BLaER1 treated with 17β-estradiol and CSF1 and Interleukin-3, amounts not matched to agents 10 nM and 100 nM (cell line): ENCODE data around the gene ADAMTSL1.

Source experiments
- H3K27ac ChIP-seq, 11 experiments: shearing (Covaris generic); formaldehyde crosslinking; 2 replicates each; pipeline ENCODE4 v1.8.1; 2022
- H3K27me3 ChIP-seq, 11 experiments: shearing (Covaris generic); formaldehyde crosslinking; 2 replicates each; pipeline ENCODE4 v1.8.1; 2022
- H3K36me3 ChIP-seq, 11 experiments: shearing (Covaris generic); formaldehyde crosslinking; 2 replicates each; pipeline ENCODE4 v1.8.1; 2022
- H3K4me1 ChIP-seq, 10 experiments: shearing (Covaris generic); formaldehyde crosslinking; 2 replicates each; pipeline ENCODE4 v1.8.1; 2022
- H3K4me2 ChIP-seq, 11 experiments: shearing (Covaris generic); formaldehyde crosslinking; 2 replicates each; pipeline ENCODE4 v1.8.1; 2022
- H3K4me3 ChIP-seq, 10 experiments: shearing (Covaris generic); formaldehyde crosslinking; 2 replicates each; pipeline ENCODE4 v1.8.1; 2022
- H3K9ac ChIP-seq, 11 experiments: shearing (Covaris generic); formaldehyde crosslinking; 2 replicates each; pipeline ENCODE4 v1.8.1; 2022
- H3K9me3 ChIP-seq, 11 experiments: shearing (Covaris generic); formaldehyde crosslinking; replicated peaks in 1 of 11; 2 replicates each; pipeline ENCODE4 v1.8.1; 2022
- H4K20me1 ChIP-seq, 11 experiments: shearing (Covaris generic); formaldehyde crosslinking; 2 replicates each; pipeline ENCODE4 v1.8.1; 2022
- Cebpa-rat ChIP-seq, 11 experiments: shearing (Covaris generic); IDR thresholded peaks; 2 replicates each; pipeline ENCODE4 v1.8.1; 2022

ADAMTSL1 gene

DNA sequence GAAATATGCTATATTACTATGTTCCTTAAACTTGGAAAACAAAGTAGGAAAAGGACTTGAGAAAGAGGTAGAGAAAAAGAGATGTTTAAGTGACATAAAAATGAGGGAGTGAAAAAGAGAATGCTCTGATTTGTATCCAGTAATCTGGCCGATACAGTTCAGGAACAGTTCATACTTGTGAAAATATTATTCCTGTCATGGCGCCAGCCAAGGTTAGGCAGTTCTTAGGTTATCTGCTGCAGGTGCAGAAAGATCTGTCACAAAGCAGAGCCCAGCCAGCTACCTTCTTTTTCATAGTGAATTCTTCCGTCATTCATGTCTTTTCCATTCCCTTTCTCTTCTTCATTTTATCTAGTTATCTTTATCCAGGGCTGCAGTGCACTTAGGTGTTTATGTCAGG is 256.3 kb downstream of the ADAMTSL1 start:
- Histone ChIP-seq H3K9me3 (no peaks in the 10 kb centered on the region), H4K20me1 (no peaks in the 10 kb centered on the region), H3K9ac (no peak overlapping the region), H3K4me2 (no peak overlapping the region), H3K27me3 (no peaks in the 10 kb centered on the region), H3K4me3 (no peak overlapping the region), H3K4me1 (no peaks in the 10 kb centered on the region), H3K27ac (no peak overlapping the region), H3K36me3 (no peaks in the 10 kb centered on the region)
- TF ChIP-seq Cebpa-rat (IDR thresholded peaks at IDR 0.05) = no peak

- H3K4me1 ChIP-seq = no peaks in the 10 kb centered on the region
Observed at GRCh38 chr9:18739127-18739526, 265.2 kb downstream of the ADAMTSL1 start.

DNA sequence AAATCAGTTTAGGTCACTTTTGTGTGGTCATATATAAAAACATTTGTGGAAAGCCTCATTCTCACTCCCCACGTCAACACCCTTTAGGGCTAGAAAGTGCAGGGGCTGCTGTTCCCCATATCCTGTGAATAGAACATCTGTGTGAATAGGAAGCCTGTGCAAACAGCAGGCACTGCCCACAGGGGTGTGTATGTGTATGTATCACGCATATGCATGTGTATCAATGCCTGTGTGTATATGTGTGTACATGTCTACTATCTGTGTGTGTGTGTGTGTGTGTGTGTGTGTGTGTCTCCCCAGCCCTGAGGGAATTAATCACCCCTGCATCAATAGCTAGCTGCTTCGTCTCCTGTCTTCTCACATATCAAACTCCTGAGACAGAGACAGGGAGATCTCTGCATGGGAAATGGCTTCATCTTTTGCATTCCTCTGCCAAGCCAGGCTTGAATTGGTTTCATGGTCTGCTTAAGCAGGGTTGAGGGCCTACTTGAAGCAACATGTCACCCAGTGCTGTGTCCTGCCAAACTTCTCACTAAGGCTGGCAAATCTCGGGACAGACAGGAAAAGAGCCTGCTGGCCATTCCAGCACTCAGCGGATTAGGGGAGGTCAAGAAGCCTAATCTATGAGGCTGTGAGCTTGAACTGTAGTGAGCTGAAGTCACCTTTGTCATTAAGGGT is 265.8 kb downstream of the ADAMTSL1 start:
- Histone ChIP-seq H3K4me2 (no peak overlapping the region), H4K20me1 (no peaks in the 10 kb centered on the region), H3K4me1 (no peaks in the 10 kb centered on the region), H3K27me3 (no peaks in the 10 kb centered on the region), H3K4me3 (no peak overlapping the region), H3K36me3 (no peaks in the 10 kb centered on the region), H3K9me3 (no peaks in the 10 kb centered on the region), H3K9ac (no peak overlapping the region), H3K27ac (no peak overlapping the region)
- TF ChIP-seq Cebpa-rat (IDR thresholded peaks at IDR 0.05) = no peak

More at GRCh38 chr9:18739127-18739526, 265.2 kb downstream of the ADAMTSL1 start:
- H3K9me3 ChIP-seq = no peaks in the 10 kb centered on the region
- no peak overlapping the region for H3K4me3 ChIP-seq
- no peaks in the 10 kb centered on the region for H3K27me3 ChIP-seq
- no peak overlapping the region for H3K27ac ChIP-seq
- no peaks in the 10 kb centered on the region for H4K20me1 ChIP-seq
- no peak for TF ChIP-seq Cebpa-rat (IDR thresholded peaks at IDR 0.05)
- H3K9ac ChIP-seq = no peak overlapping the region
- no peak overlapping the region for H3K4me2 ChIP-seq
- H3K36me3 ChIP-seq = no peaks in the 10 kb centered on the region

- no peak overlapping the region for H3K27ac ChIP-seq
- H3K9me3 ChIP-seq = no peaks in the 10 kb centered on the region
- H3K4me1 ChIP-seq = no peaks in the 10 kb centered on the region
- H4K20me1 ChIP-seq = no peaks in the 10 kb centered on the region
- no peak for TF ChIP-seq Cebpa-rat (IDR thresholded peaks at IDR 0.05)
- H3K27me3 ChIP-seq = no peaks in the 10 kb centered on the region
- H3K4me3 ChIP-seq = no peak overlapping the region
- no peak overlapping the region for H3K9ac ChIP-seq
- no peak overlapping the region for H3K4me2 ChIP-seq
- H3K36me3 ChIP-seq = no peaks in the 10 kb centered on the region
Observed at GRCh38 chr9:18741359-18741758, 267.4 kb downstream of the ADAMTSL1 start.

DNA sequence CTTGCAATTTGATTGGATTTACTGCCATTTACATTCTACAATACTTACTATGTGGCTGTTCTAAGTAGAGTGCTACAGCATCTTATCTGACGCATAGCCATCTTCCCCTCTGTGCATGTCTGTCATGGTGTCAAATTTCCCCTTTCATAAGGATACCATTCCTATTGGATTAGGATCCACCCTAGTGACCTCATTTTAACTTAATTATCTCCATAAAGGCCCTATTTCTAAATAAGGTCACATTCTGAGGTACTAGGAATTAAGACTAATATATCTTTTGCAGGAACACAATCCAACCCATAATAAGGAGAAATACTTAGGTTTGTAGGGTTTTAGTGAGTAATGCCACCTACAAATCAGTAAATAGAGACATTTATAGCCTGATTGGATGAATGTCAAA is 268.0 kb downstream of the ADAMTSL1 start:
- H3K4me3 ChIP-seq = no peak overlapping the region
- no peak overlapping the region for H3K9ac ChIP-seq

DNA sequence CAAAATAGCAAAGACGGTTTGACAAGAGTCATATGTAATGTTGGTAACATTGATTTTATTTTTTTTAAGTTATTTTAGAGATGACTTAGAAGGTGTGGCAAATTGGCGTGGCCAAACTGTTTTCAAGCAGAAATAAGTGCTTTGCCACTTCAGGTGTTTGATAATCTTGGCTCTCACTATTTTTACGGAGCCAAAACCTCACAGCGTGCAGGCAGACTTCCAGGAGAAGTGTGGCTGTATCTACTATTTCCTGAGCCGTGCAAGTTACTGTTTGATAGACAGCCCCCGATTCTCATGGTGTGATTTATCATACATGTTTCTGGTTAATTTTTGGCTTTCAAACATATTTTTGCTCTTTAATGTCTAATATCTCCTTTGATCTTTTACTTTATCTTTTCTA is 269.5 kb downstream of the ADAMTSL1 start:
- Histone ChIP-seq H3K9me3 (no peaks in the 10 kb centered on the region), H3K4me2 (no peak overlapping the region), H3K27ac (no peak overlapping the region), H3K27me3 (no peaks in the 10 kb centered on the region), H3K36me3 (no peaks in the 10 kb centered on the region), H3K4me1 (no peaks in the 10 kb centered on the region), H3K4me3 (no peak overlapping the region), H4K20me1 (no peaks in the 10 kb centered on the region), H3K9ac (no peak overlapping the region)
- no peak for TF ChIP-seq Cebpa-rat (IDR thresholded peaks at IDR 0.05)

More for the DNA sequence above, 268.0 kb downstream of the ADAMTSL1 start:
- Histone ChIP-seq H4K20me1 (no peaks in the 10 kb centered on the region), H3K9me3 (no peaks in the 10 kb centered on the region), H3K4me1 (no peaks in the 10 kb centered on the region), H3K27ac (no peak overlapping the region), H3K36me3 (no peaks in the 10 kb centered on the region), H3K27me3 (no peaks in the 10 kb centered on the region), H3K4me2 (no peak overlapping the region)
- no peak for TF ChIP-seq Cebpa-rat (IDR thresholded peaks at IDR 0.05)

DNA sequence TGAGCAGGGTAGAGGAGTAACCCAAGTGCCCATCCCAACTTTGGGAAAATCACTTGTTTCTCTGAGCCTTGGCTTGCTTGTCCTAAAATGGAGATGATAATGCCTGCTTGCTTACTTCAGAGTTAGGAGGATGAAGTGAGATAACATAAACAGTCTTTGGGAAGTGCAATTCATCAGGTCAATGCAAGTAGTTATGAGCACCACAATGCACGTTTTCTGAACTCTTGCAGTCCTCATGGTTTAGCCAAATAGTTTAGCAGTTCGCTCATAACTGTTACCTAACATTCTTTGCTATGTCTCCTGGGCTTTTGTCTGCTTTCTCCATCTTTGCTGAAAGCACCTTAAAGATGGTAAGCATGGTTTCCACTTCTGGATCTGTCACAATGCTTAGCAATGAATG is 270.0 kb downstream of the ADAMTSL1 start:
- Histone ChIP-seq H3K9me3 (no peaks in the 10 kb centered on the region), H4K20me1 (no peaks in the 10 kb centered on the region), H3K4me3 (no peak overlapping the region), H3K4me1 (no peaks in the 10 kb centered on the region), H3K27ac (no peak overlapping the region), H3K36me3 (no peaks in the 10 kb centered on the region), H3K27me3 (no peaks in the 10 kb centered on the region), H3K9ac (no peak overlapping the region), H3K4me2 (no peak overlapping the region)
- TF ChIP-seq Cebpa-rat (IDR thresholded peaks at IDR 0.05) = no peak

DNA sequence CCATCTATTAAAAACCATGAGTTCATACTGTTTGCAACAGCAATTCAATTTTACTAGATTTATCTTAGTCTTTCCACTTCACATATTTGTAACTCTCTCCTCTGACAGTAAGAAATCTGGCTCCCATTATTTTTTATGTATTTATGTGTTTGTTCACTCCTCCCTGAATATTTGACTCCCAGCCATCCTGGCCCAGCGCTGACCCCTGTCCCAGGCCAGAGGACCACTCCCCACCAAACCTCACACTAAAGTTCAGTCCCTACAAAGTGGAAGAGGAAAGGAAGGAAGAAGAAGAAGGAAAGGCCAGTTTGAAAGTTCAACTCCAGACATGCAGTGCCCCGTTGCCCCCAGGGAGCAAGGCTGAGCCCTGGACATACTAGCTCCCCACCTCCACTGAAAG is 271.8 kb downstream of the ADAMTSL1 start:
- Histone ChIP-seq H3K27me3 (no peaks in the 10 kb centered on the region), H4K20me1 (no peaks in the 10 kb centered on the region), H3K4me1 (no peaks in the 10 kb centered on the region), H3K9ac (no peak overlapping the region), H3K4me3 (no peak overlapping the region), H3K4me2 (no peak overlapping the region), H3K9me3 (no peaks in the 10 kb centered on the region), H3K27ac (no peak overlapping the region), H3K36me3 (no peaks in the 10 kb centered on the region)
- TF ChIP-seq Cebpa-rat (IDR thresholded peaks at IDR 0.05) = no peak

GRCh38 chr9:18746631-18747030 is 272.7 kb downstream of the ADAMTSL1 start:
- H3K4me2 ChIP-seq = no peak overlapping the region
- no peak overlapping the region for H3K27ac ChIP-seq
- no peaks in the 10 kb centered on the region for H3K36me3 ChIP-seq
- H3K4me1 ChIP-seq = no peaks in the 10 kb centered on the region
- H3K9ac ChIP-seq = no peak overlapping the region
- no peak for TF ChIP-seq Cebpa-rat (IDR thresholded peaks at IDR 0.05)
- no peak overlapping the region for H3K4me3 ChIP-seq
- no peaks in the 10 kb centered on the region for H3K27me3 ChIP-seq
- no peaks in the 10 kb centered on the region for H3K9me3 ChIP-seq
- no peaks in the 10 kb centered on the region for H4K20me1 ChIP-seq

DNA sequence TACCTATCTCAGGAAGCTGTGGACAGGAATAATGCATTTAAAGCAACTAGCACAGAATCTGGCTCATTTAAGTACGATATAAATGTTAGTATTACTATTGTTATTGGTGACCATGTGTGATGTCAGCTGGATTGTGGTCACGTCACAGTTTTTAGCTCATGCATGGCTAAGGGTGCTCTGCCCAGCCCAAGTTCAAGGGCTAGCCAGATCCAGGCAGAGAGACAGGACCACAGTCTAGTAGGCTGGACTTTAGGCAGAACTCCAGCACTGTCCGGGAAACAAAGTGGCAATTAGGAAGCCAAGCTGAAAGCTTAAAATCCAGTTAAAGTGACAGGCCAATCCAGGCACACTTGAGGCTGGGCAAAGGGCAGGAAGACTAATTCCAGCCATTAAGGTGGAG is 273.6 kb downstream of the ADAMTSL1 start:
- Histone ChIP-seq H3K9ac (no peak overlapping the region), H3K4me1 (no peaks in the 10 kb centered on the region), H4K20me1 (no peaks in the 10 kb centered on the region), H3K27me3 (no peaks in the 10 kb centered on the region), H3K27ac (no peak overlapping the region), H3K4me3 (no peak overlapping the region), H3K9me3 (no peaks in the 10 kb centered on the region), H3K4me2 (no peak overlapping the region), H3K36me3 (no peaks in the 10 kb centered on the region)
- TF ChIP-seq Cebpa-rat (IDR thresholded peaks at IDR 0.05) = no peak
